ENCODE data around the gene MORF4L1. TPM values are rescaled to one million over a fixed set of nuclear protein-coding genes. Genes with fewer than 3 reads are reported as not detected.
"Not testable (repeated sequence)": the region's sequence is repeated elsewhere in the genome, so short reads cannot be mapped to it uniquely, and the experiment has no call there.

MORF4L1 gene
- total RNA-seq, 1 donor from 2014 or later: 252 TPM

DNA sequence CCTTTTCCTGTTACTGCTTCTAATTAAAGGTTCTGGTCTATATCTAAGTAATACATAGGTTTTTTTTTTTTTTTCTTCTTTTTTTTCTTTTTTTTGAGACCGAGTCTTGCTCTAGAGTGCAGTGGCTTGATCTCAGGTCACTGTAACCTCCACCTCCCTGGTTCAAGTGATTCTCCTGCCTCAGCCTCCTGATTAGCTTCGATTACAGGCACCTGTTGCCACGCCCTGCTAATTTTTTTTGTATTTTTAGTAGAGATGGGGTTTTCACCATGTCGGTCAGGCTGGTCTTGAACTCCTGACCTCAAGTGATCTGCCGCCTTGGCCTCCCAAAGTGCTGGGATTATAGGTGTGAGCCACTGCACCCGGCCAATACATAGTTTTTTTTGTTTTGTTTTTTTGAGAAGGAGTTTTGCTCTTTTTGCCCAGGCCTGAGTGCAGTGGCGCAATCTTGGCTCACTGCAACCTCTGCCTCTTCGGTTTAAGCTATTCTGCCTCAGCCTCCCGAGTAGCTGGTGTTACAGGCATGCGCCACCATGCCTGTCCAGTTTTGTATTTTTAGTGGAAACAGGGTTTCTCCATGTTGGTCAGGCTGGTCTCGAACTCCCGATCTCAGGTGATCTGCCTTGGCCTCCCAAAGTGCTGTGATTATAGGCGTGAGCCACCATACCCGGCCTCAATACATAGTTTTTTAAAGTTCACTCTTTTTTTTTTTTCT is 28.3 kb downstream of the MORF4L1 start:
- DNase-seq (ENCODE audit: low spot score): not testable (repeated sequence)

GRCh38 chr15:78902281-78903032 is 29.8 kb downstream of the MORF4L1 start:
- not testable (repeated sequence) for DNase-seq (ENCODE audit: low spot score)

GRCh38 chr15:78904599-78905358 is 32.1 kb downstream of the MORF4L1 start:
- no peak for DNase-seq (ENCODE audit: low spot score)

DNA sequence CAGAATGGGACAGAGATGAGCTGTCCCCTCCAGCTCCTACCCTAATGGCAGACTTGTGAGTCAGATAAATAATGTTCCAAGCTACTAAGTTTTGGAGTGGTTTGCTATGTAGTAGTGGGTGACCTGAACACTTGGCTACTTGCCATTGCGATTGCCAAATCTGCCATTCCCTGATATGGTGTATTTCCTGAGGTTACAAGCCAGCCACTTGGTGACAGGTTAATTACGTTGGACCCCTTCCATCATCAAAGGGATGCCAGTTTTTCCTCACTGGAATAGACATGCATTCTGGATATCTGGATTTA is 33.6 kb downstream of the MORF4L1 start:
- DNase-seq (ENCODE audit: low spot score): no peak

- DNase-seq (ENCODE audit: low spot score): no peak
Measured at GRCh38 chr15:78907577-78907976, 34.9 kb downstream of the MORF4L1 start.

DNA sequence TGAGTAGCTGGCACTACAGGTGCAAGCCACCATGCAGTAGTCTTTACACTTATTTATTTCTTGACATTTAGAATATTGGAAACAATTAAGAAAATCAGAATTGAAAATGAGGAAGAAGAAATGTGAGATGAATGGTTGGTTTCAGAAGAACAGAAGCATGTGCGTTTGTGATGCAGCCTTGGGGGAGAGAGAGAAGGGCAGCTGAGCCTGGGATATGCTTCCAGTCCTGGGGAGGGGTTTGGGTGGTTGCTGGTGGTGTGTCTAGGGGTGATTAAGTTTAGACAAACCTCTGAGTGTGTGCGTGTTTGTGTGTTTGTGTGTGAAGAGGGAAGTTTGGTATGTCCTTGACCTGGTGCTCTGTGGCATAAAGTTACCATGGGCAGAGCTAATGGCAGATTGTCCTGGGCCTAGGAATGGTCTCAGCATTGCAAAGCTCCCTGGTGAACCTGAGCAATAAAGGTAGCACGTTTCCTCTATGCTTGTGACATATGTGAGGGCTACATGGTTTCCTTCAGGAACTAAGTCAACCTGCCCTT is 36.5 kb downstream of the MORF4L1 start:
- no peak for DNase-seq (ENCODE audit: low spot score)

- no peak for DNase-seq (ENCODE audit: low spot score)
Measured at GRCh38 chr15:78909791-78910228, 37.1 kb downstream of the MORF4L1 start.

GRCh38 chr15:78910271-78910670 is 37.6 kb downstream of the MORF4L1 start:
- DNase-seq (ENCODE audit: low spot score): no peak

GRCh38 chr15:78912316-78912715 is 39.6 kb downstream of the MORF4L1 start:
- no peak for DNase-seq (ENCODE audit: low spot score)

- DNase-seq (ENCODE audit: low spot score): no peak
Measured at GRCh38 chr15:78913012-78913411, 40.3 kb downstream of the MORF4L1 start.

DNA sequence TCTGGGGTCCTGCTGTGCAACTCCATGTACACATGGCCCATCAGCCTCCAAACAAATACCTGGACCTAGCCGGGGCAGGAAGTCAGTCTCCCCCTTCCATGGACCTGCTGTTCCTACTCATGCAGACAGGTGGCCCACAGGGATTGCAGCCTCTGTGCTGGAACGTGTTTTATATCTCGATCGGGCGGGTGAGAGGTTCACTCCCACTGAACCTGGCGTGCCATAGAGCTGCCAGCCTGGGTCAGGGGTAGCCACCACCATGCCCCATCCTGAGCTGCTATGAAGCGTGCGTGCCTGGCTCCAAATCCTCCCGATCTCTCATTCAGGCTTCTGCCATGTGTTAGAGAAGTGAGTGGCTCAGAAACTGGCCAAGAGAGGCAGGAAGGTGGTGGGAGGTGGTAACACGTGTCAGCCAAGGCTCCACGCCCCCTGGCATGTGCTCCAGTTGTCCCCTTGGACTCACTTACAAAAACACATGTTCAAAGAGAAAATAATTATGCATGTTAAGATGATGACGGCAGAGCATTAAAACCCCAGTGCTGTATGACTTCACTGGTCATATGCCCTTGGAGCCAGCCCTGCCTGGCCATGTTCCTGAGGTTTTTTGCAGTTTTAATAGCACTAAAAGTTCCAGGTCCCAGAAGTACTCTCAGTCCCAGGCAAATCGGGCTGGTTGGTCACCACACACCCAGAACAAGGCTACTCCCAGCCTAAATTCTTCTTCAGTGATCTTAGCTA is 41.5 kb downstream of the MORF4L1 start:
- DNase-seq (ENCODE audit: low spot score): peak; percentile 78

DNA sequence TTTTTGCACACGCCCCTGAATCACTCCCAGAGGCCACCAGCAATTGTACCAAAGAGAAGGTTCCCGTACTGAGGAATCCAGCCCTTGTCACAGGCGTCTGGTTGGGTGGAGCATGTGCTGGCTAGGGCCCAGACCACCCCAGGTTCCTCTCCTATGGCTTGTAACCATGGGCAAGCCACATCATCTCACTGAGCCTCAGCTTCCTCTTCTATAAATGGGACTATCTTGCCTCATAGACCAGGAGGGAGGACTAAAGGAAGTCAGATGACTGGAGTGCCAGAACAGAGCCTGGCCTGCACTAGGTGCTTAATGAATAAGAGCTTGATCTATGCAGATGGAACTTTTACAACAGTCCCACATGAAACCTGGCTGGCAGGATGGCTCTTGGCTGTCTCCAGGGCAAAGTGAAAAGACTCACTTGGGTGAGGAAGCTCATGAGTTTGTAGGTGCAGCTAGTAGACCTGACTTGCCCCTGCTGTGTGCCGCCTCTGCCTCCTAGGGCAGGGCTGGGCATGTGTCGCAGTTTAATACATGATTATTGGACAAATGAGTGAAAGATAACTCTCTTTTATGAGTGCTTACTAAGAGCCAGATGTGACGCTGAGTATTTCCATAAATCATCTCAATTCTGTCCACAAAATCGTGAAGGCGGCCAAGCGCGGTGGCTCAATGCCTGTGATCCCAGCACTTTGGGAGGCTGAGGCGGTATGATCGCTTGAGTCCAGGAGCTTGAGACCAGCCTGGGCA is 42.8 kb downstream of the MORF4L1 start:
- DNase-seq (ENCODE audit: low spot score): no peak

DNA sequence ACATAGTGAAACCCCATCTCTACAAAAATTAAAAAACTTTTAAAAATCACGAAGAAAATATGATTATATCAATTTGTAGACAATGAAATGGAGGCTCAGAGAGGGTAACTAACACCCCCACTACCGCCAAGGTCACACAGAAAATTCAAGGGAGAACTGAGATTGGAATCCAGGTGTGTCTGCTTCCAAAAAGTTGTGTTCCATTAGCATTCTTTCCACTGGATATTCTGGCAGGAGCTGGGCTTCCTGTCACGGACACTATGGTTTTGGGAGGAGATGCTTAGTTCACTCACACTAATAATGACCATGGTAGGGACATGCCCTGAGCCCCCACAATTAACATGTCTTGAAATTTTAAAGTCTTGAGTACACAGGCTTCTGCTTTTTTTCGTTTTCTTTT is 43.4 kb downstream of the MORF4L1 start:
- DNase-seq (ENCODE audit: low spot score): no peak

DNA sequence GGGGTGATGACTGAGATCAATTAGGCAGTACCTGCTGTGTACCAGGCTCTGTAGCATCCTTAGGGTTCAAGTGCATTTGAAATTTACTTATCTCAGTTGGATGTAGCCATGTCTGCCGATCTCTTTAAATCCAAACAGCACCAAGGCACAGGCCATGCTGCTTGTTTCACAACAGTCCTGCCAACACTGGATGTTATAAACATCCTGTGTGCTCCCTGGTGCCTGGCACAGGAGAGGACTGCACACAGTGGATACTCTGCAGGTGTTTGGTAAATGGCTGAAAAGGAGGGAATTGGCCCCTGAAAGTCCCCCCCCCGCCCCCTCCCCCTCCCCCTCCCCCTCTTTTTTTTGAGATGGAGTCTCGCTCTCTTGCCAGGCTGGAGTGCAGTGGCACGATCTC is 45.2 kb downstream of the MORF4L1 start:
- DNase-seq (ENCODE audit: low spot score): no peak

DNA sequence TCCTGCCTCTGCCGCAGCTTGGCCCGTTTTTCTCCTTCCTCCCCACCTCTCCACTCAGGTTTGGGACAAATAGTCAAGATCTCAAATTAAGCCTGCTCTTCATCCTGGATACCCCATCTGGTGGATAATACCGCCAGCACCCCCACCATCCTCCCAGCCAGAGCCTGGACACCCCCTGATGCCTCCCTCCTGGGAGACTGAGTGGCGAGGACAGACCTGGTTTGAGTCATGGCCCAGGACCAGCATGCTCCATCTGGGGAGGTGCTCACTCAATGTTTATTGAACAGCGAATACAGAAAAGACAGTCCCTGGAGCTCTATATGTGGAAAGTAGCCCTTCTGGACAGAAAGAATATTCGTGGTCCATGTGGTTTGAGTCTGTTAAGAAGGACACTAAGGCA is 48.8 kb downstream of the MORF4L1 start:
- peak; percentile 39 for DNase-seq (ENCODE audit: low spot score)

- no peak for DNase-seq (ENCODE audit: low spot score)
Measured at GRCh38 chr15:78921940-78922339, 49.2 kb downstream of the MORF4L1 start.

- DNase-seq (ENCODE audit: low spot score): no peak
Measured at GRCh38 chr15:78922527-78922926, 49.8 kb downstream of the MORF4L1 start.

- no peak for DNase-seq (ENCODE audit: low spot score)
Measured at GRCh38 chr15:78923015-78923414, 50.3 kb downstream of the MORF4L1 start.

- DNase-seq (ENCODE audit: low spot score): no peak
Measured at GRCh38 chr15:78923480-78924360, 51.0 kb downstream of the MORF4L1 start.

- no peak for DNase-seq (ENCODE audit: low spot score)
Measured at GRCh38 chr15:78925076-78925624, 52.5 kb downstream of the MORF4L1 start.
